Fibroblast of mammary gland (primary cell): ENCODE measurements around the gene FOXA3.

ENCODE experiments used
- DNase-seq: peaks from one replicate; pipeline ENCODE4 v3.0.0-alpha.2; 2010; ENCODE audit warnings: low read depth
- H3K4me3 ChIP-seq: 2 replicates; pipeline ENCODE4 v1.5.1; 2011; ENCODE audit warnings: low read depth, mild to moderate bottlenecking, low read length, moderate library complexity; ENCODE audit not compliant: control insufficient read depth
- CTCF ChIP-seq: conservative IDR thresholded peaks from 2 replicates; pipeline ENCODE4 v1.5.1; 2011; ENCODE audit warnings: low read depth, low read length, inconsistent platforms; ENCODE audit not compliant: control insufficient read depth, insufficient read depth

FOXA3 gene

GRCh38 chr19:45900738-45901431 lies 36.8 kb downstream of the FOXA3 start:
- no peak for TF ChIP-seq CTCF
- H3K4me3 ChIP-seq: peak overlapping the region; percentile 43
- DNase-seq: no peak

GRCh38 chr19:45901432-45901911 lies 37.3 kb downstream of the FOXA3 start:
- peak; percentile 44 for DNase-seq
- no peak for TF ChIP-seq CTCF
- H3K4me3 ChIP-seq: peak overlapping the region; percentile 88

- no peak for DNase-seq
- TF ChIP-seq CTCF: no peak
These were observed 38.0 kb downstream of the FOXA3 start, which contains the start of gene MYPOP for GRCh38 chr19:45901912-45902650. MYPOP (minus strand) TSS chr19:45902613; CDS start chr19:45901773, 840 bp downstream.

GRCh38 chr19:45902651-45903625 lies 38.8 kb downstream of the FOXA3 start:
- DNase-seq: peak; percentile 95
- H3K4me3 ChIP-seq: peak overlapping the region; percentile 88
- no peak for TF ChIP-seq CTCF

More at GRCh38 chr19:45901912-45902650, 38.0 kb downstream of the FOXA3 start, which contains the start of gene MYPOP:
- H3K4me3 ChIP-seq: peak within 1 kb of the TSS; percentile 88

GRCh38 chr19:45905011-45905410 lies 40.9 kb downstream of the FOXA3 start:
- no peak overlapping the region for H3K4me3 ChIP-seq
- TF ChIP-seq CTCF: no peak
- DNase-seq: no peak

GRCh38 chr19:45906221-45906620 lies 42.1 kb downstream of the FOXA3 start:
- DNase-seq: peak; percentile 84
- no peak for TF ChIP-seq CTCF
- H3K4me3 ChIP-seq: no peak overlapping the region
